Transverse colon (tissue), 4 donors: ENCODE results near the gene MUC5B. TPM values are rescaled to one million over a fixed set of nuclear protein-coding genes. Genes with fewer than 3 reads are reported as not detected.

Experiments used
- DNase-seq: peaks from one replicate; pipeline ENCODE4 v3.0.0-alpha.2; 2019
- H3K27ac ChIP-seq, 4 donors: fragments of 200-600 bp; sonication (generic); 2 replicates each; pipeline ENCODE4 v1.5.1; 2016 to 2018; ENCODE audit warnings: inconsistent platforms in 4 of 4
- H3K27me3 ChIP-seq: fragments of 200-600 bp; sonication (generic); 2 replicates; pipeline ENCODE4 v1.5.1; 2017; ENCODE audit warnings: inconsistent platforms
- H3K36me3 ChIP-seq, 4 donors: fragments of 200-600 bp; sonication (generic); 2 replicates each; pipeline ENCODE4 v1.5.1; 2017 to 2019; ENCODE audit warnings: inconsistent platforms in 4 of 4
- H3K4me1 ChIP-seq, 4 donors: fragments of 200-600 bp; sonication (generic); 2 replicates each; pipeline ENCODE4 v1.5.1; 2017 to 2020; ENCODE audit warnings: inconsistent platforms in 4 of 4
- H3K4me3 ChIP-seq, 4 donors: fragments of 200-600 bp; sonication (generic); 1 replicate in 1 of 4; 2 replicates in 3 of 4; pipeline versions ENCODE4 v1.5.1 to v1.6.1; 2017 to 2019; ENCODE audit warnings: inconsistent platforms in 4 of 4
- H3K9me3 ChIP-seq, 2 donors: fragments of 200-600 bp; sonication (generic); 2 replicates each; pipeline ENCODE4 v1.5.1; 2017 to 2019; ENCODE audit warnings: inconsistent platforms in 2 of 2
- EP300 ChIP-seq: sonication (generic); formaldehyde crosslinking; IDR thresholded peaks from one replicate; pipeline ENCODE4 v1.6.1; 2017; ENCODE audit warnings: antibody characterized with exemption, low read depth
- POLR2A ChIP-seq: fragments of 450-650 bp; IDR thresholded peaks from one replicate; pipeline ENCODE4 v1.6.1; 2016; ENCODE audit warnings: antibody characterized with exemption, mild to moderate bottlenecking, moderate library complexity
- POLR2AphosphoS5 ChIP-seq, 3 donors: sonication (generic); formaldehyde crosslinking; IDR thresholded peaks; one replicate each; pipeline ENCODE4 v1.6.1; 2016; ENCODE audit warnings: antibody characterized with exemption in 3 of 3
- WGBS, 2 donors: methylation state at CpG; one replicate each; pipeline ENCODE4 v1.1.5; 2018; ENCODE audit warnings: low coverage in 1 of 2; 5-methylcytosine and 5-hydroxymethylcytosine counted together
- in situ Hi-C, 4 donors: fragments of 200-750 bp; cut with MboI; loops; one replicate each; pipeline versions ENCODE4 v1.15.0 to v1.15.1; 2017; ENCODE audit warnings: low sequenced_read_pairs in 3 of 4, low pct_ligation_motif_present in 1 of 4, low pct_unique_long_range_greater_than_20kb in 1 of 4
- intact Hi-C: fragments of 100-400 bp; cut with DNase I; formaldehyde crosslinking; loops from one replicate; pipeline ENCODE4 v1.15.1; 2023; ENCODE audit warnings: low total_unique reads
- total RNA-seq, 4 donors: library from RNA; depleted of rRNA; stranded (reverse); fragments of >200 nt; gene quantifications; one replicate each; pipeline ENCODE4 v1.1.0, GENCODE V29; 2016
- TF ChIP-seq, protein P1 (sequence below), 5 experiments: fragments of 200-600 bp in 3 of 5; fragments of 450-650 bp in 2 of 5; sonication (generic) in 3 of 5; IDR thresholded peaks; 1 replicate in 2 of 5; 2 replicates in 3 of 5; pipeline ENCODE4 v1.5.1; 2016 to 2017; ENCODE audit warnings: antibody characterized with exemption in 5 of 5, inconsistent platforms in 3 of 5, mild to moderate bottlenecking in 2 of 5, moderate library complexity in 1 of 5

Gene MUC5B
- total RNA-seq, 4 donors from 2014 or later: 58.0 to 825 (median 85.6) TPM

DNA sequence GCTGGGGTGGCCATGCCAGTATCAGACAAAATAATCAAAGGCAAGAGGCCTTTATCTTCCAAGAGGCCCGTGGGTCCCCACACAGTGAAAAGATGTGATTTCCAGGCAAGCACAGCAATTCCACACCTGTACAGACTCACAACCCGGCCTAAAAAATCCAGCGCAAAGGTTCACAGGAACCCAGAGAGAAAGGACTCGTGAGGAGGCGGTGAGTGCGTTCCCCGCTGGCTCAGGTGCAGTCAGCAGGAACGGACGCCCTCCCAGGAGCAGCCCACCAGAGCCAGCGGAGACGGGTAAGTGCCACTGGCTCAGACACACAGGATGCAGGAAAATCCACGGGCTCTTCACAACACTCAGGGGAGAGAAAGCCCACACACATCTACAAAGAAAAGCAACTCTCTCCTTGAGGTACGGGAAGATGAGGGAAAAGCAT lies 82.2 kb downstream of the MUC5B start:
- no peaks in the 10 kb centered on the region for H3K36me3 ChIP-seq
- H3K4me3 ChIP-seq: no peak overlapping the region
- peaks cover 41 to 75% (median 63%) of the 10 kb centered on the region in 4 donors for H3K4me1 ChIP-seq
- TF ChIP-seq, protein P1, sequence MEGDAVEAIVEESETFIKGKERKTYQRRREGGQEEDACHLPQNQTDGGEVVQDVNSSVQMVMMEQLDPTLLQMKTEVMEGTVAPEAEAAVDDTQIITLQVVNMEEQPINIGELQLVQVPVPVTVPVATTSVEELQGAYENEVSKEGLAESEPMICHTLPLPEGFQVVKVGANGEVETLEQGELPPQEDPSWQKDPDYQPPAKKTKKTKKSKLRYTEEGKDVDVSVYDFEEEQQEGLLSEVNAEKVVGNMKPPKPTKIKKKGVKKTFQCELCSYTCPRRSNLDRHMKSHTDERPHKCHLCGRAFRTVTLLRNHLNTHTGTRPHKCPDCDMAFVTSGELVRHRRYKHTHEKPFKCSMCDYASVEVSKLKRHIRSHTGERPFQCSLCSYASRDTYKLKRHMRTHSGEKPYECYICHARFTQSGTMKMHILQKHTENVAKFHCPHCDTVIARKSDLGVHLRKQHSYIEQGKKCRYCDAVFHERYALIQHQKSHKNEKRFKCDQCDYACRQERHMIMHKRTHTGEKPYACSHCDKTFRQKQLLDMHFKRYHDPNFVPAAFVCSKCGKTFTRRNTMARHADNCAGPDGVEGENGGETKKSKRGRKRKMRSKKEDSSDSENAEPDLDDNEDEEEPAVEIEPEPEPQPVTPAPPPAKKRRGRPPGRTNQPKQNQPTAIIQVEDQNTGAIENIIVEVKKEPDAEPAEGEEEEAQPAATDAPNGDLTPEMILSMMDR (IDR thresholded peaks at IDR 0.05): no peak
- TF ChIP-seq EP300: no peak
- no peak for TF ChIP-seq POLR2AphosphoS5 (IDR thresholded peaks at IDR 0.05)
- no peak for TF ChIP-seq POLR2A
- no peak for DNase-seq
- no peaks in the 10 kb centered on the region for H3K9me3 ChIP-seq
- intact Hi-C loops (loop anchor here (10.0 kb wide), 1 partner anchor 210 kb away; no protein-coding TSS in a partner anchor), in situ Hi-C loops (no loop called here)
- no peaks in the 10 kb centered on the region for H3K27me3 ChIP-seq
- peak overlapping the region in 3 of 4 donors; percentile 67 to 74 (median 68) for H3K27ac ChIP-seq
- WGBS, 2 donors: 64 to 89% methylated on average over 2 to 13 of the region's 13 CpGs

DNA sequence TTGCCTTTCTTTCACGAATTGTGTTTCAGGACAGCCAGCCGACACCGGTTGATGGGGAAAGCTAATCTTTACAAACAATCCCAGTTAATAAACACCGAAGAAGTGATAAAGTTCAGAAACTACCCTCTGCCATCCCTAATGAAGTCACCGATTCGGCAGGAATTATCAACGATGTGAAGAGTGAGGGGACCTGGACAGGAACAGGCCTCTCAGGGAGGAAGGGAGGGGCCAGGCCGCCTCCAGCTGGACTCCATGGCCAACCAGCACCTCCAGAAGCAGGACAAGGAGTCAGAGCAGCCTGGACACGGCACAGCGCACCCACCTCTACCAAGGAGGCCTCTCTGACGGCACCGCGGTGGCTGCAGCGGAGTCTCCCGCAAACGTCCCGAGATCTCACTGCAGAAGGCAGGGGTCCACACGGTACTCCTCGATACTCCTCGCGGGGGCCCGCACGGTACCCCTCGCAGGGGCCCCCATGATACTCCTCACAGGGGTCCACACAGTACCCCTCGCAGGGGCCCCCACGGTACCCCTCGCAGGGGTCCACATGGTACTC lies 82.7 kb downstream of the MUC5B start:
- intact Hi-C loops: loop anchor here (10.0 kb wide), 1 partner anchor 209 kb away; no protein-coding TSS in a partner anchor
- DNase-seq: no peak
- TF ChIP-seq, protein P1 (IDR thresholded peaks at IDR 0.05): no peak
- no peak for TF ChIP-seq POLR2A
- TF ChIP-seq POLR2AphosphoS5 (IDR thresholded peaks at IDR 0.05): no peak
- TF ChIP-seq EP300: no peak
- 58 to 89% methylated on average over 5 to 27 of the region's 27 CpGs for WGBS, 2 donors
- H3K4me3 ChIP-seq: no peak overlapping the region
- H3K27ac ChIP-seq: peak overlapping the region in 1 of 4 donors; percentile 67
- H3K27me3 ChIP-seq: no peaks in the 10 kb centered on the region
- H3K4me1 ChIP-seq: peaks cover 41 to 78% (median 66%) of the 10 kb centered on the region in 4 donors
- no peaks in the 10 kb centered on the region for H3K9me3 ChIP-seq
- in situ Hi-C loops: no loop called here
- H3K36me3 ChIP-seq: no peaks in the 10 kb centered on the region

DNA sequence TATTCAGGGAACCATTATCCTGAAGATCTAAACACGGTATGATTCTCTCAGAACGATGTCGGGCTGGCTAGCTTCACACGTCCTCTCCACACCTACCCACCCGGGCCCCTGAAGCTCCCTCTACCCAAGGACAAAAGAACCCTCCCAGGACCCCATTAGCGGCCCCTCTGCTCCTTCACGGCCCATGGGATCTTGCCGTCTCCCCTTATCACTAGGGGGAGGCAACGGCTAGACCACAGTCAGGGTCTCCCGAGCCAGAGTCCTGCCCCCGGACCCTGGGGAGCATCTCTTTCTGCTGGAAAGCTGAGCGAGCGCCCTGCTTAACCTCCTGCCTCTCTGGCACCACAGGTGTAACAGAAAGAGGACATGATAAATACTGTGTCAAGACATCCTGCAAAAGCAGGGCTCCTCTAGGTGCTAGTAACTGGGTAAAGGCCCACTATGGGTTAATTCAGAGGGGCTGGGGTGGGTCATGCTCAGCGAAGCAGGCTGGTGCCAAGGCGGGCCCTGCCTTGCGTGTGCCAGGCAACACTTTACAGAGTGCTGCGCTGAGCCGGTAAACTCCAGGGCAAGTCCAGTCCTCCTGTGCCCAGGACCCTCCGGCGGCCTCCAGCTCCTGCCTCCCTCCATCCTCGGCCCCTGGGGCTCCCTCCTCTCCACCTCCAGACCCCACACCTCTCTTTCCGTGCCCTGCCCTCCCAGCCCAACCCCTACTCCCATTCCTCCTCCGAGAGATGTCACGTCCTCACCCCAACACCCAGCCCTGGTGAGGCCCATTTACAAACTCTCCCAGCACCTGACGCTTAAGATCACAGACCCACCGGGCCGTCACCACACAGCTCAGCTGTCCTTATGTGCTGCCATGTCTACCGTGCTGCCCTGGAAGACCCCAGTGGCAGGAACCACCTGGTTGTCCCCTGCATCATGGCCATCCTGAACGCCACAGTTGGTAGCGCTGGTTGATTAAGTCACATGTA lies 83.6 kb downstream of the MUC5B start:
- in situ Hi-C loops: no loop called here
- Histone ChIP-seq H3K9me3 (no peaks in the 10 kb centered on the region), H3K27ac (no peak overlapping the region), H3K4me3 (no peak overlapping the region), H3K36me3 (no peaks in the 10 kb centered on the region), H3K27me3 (no peaks in the 10 kb centered on the region), H3K4me1 (peaks cover 41 to 82% (median 70%) of the 10 kb centered on the region in 4 donors)
- 93% methylated on average over 30 of the region's 30 CpGs; no CpG with 5 or more reads in 1 of the 2 donors for WGBS, 2 donors
- DNase-seq: no peak
- no peak for TF ChIP-seq POLR2AphosphoS5 (IDR thresholded peaks at IDR 0.05)
- TF ChIP-seq, protein P1 (IDR thresholded peaks at IDR 0.05): no peak
- no peak for TF ChIP-seq EP300
- TF ChIP-seq POLR2A: no peak
- intact Hi-C loops: loop anchor here (10.0 kb wide), 1 partner anchor 208 kb away; no protein-coding TSS in a partner anchor
